H1 (cell line): Measurements from ENCODE around the gene HACD3. TPM values are rescaled to one million over a fixed set of nuclear protein-coding genes. Genes with fewer than 3 reads are reported as not detected.

Source experiments
- CTCF ChIA-PET: fragments of 300-600 bp; sonication (Branson Sonifier 250); formaldehyde crosslinking; loops from one replicate; lab custom pipeline; 2021; ENCODE audit not compliant: partially characterized antibody; lab: Charles Lee
- POLR2A ChIA-PET: fragments of 300-600 bp; sonication (Branson Sonifier 250); formaldehyde crosslinking; loops from one replicate; lab custom pipeline; 2021; ENCODE audit warnings: inconsistent platforms; ENCODE audit not compliant: partially characterized antibody; lab: Charles Lee
- DNase-seq, 2 experiments: peaks; one replicate each; pipeline versions ENCODE4 v3.0.0 to v3.0.0-alpha.2; 2010 to 2022; ENCODE audit warnings: low spot score in 2 of 2, low read depth in 1 of 2, mixed read lengths in 1 of 2
- FAIRE-seq: peaks from 2 replicates; lab custom pipeline; 2011; peaks lifted over from hg19 to GRCh38; lab: Jason Lieb, UNC
- H2AFZ ChIP-seq: 2 replicates; pipeline ENCODE4 v1.8.1; 2012; ENCODE audit warnings: low read length, inconsistent platforms
- H2AK5ac ChIP-seq: 2 replicates; pipeline ENCODE4 v1.6.1; 2013; ENCODE audit warnings: low read depth, low read length
- H2BK120ac ChIP-seq: replicated peaks from 2 replicates; pipeline ENCODE3; 2013; ENCODE audit warnings: low read depth, low read length, inconsistent platforms
- H2BK12ac ChIP-seq: 2 replicates; pipeline ENCODE4 v1.6.1; 2013; ENCODE audit warnings: low read depth, low read length
- H2BK15ac ChIP-seq: 2 replicates; pipeline ENCODE4 v1.6.1; 2013; ENCODE audit warnings: low read length
- H2BK20ac ChIP-seq: 2 replicates; pipeline ENCODE4 v1.6.1; 2013; ENCODE audit warnings: low read length
- H2BK5ac ChIP-seq: 2 replicates; pipeline ENCODE4 v1.6.1; 2013; ENCODE audit warnings: low read depth, low read length
- H3K14ac ChIP-seq: 2 replicates; pipeline ENCODE4 v1.6.1; 2013; ENCODE audit warnings: inconsistent platforms; ENCODE audit not compliant: insufficient read length
- H3K18ac ChIP-seq: 2 replicates; pipeline ENCODE4 v1.6.1; 2013; ENCODE audit warnings: low read length; ENCODE audit errors: extremely low read depth
- H3K23ac ChIP-seq: 2 replicates; pipeline ENCODE4 v1.6.1; 2013; ENCODE audit warnings: inconsistent platforms; ENCODE audit not compliant: insufficient read length
- H3K23me2 ChIP-seq: 2 replicates; pipeline ENCODE4 v1.6.1; 2013; ENCODE audit warnings: low read depth, low read length
- H3K27ac ChIP-seq: 2 replicates; pipeline ENCODE4 v1.6.1; 2011; ENCODE audit warnings: low read depth, low read length, inconsistent platforms
- H3K27me3 ChIP-seq, 4 experiments: replicated peaks in 1 of 4; 1 replicate in 1 of 4; 2 replicates in 3 of 4; pipeline versions ENCODE4 v1.6.1 to v1.8.1; 2011 to 2013; ENCODE audit warnings: low read length in 3 of 4, mild to moderate bottlenecking in 3 of 4, inconsistent platforms in 2 of 4, mixed read lengths in 2 of 4, moderate library complexity in 1 of 4; ENCODE audit not compliant: control insufficient read depth in 3 of 4, insufficient read depth in 3 of 4; ENCODE audit errors: extremely low read depth in 1 of 4
- H3K36me3 ChIP-seq, 4 experiments: 2 replicates each; pipeline versions ENCODE4 v1.6.1 to v1.8.1; 2011 to 2013; ENCODE audit warnings: mild to moderate bottlenecking in 4 of 4, low read length in 3 of 4, moderate library complexity in 2 of 4, control low read depth in 1 of 4, inconsistent platforms in 1 of 4; ENCODE audit not compliant: insufficient read depth in 4 of 4, control insufficient read depth in 2 of 4
- H3K4ac ChIP-seq: replicated peaks from 2 replicates; pipeline ENCODE3; 2013; ENCODE audit warnings: low read length, low read depth, mixed read lengths, inconsistent platforms; ENCODE audit not compliant: insufficient read length
- H3K4me1 ChIP-seq, 4 experiments: replicated peaks in 1 of 4; 1 replicate in 1 of 4; 2 replicates in 3 of 4; pipeline versions ENCODE4 v1.6.1 to v1.8.1; 2011 to 2013; ENCODE audit warnings: low read length in 3 of 4, inconsistent platforms in 2 of 4, mixed read lengths in 1 of 4; ENCODE audit not compliant: insufficient read depth in 4 of 4, control insufficient read depth in 3 of 4
- H3K4me2 ChIP-seq, 2 experiments: 2 replicates each; pipeline versions ENCODE4 v1.6.1 to v1.8.1; 2011 to 2013; ENCODE audit warnings: low read depth in 2 of 2, low read length in 2 of 2, control low read depth in 1 of 2, inconsistent platforms in 1 of 2, mild to moderate bottlenecking in 1 of 2; ENCODE audit not compliant: insufficient read depth in 1 of 2
- H3K4me3 ChIP-seq, 4 experiments: fragments of 200-600, 300-600 bp in 1 of 4; sonication (generic), shearing (Covaris generic), sonication (Bioruptor Twin) in 1 of 4; 2 replicates each; pipeline versions ENCODE4 v1.5.1 to v1.8.1; 2011 to 2016; ENCODE audit warnings: low read length in 4 of 4, low read depth in 3 of 4, control low read depth in 2 of 4, inconsistent platforms in 2 of 4, mild to moderate bottlenecking in 2 of 4, mixed read lengths in 1 of 4, moderate library complexity in 1 of 4; ENCODE audit not compliant: insufficient read depth in 2 of 4; ENCODE audit errors: extremely low read depth in 1 of 4
- H3K56ac ChIP-seq: replicated peaks from 2 replicates; pipeline ENCODE3; 2013; ENCODE audit warnings: low read depth, mild to moderate bottlenecking, mixed read lengths, low read length, inconsistent platforms; ENCODE audit not compliant: insufficient read length
- H3K79me1 ChIP-seq: 2 replicates; pipeline ENCODE4 v1.6.1; 2013; ENCODE audit warnings: low read depth, low read length, control low read depth
- H3K79me2 ChIP-seq, 2 experiments: 2 replicates each; pipeline versions ENCODE4 v1.6.1 to v1.8.1; 2012 to 2013; ENCODE audit warnings: low read length in 2 of 2, mild to moderate bottlenecking in 2 of 2, inconsistent platforms in 1 of 2; ENCODE audit not compliant: insufficient read depth in 2 of 2, control insufficient read depth in 1 of 2
- H3K9ac ChIP-seq, 4 experiments: replicated peaks in 1 of 4; 1 replicate in 1 of 4; 2 replicates in 3 of 4; pipeline versions ENCODE4 v1.6.1 to v1.8.1; 2011 to 2013; ENCODE audit warnings: low read depth in 3 of 4, low read length in 3 of 4, control low read depth in 2 of 4, mild to moderate bottlenecking in 2 of 4, moderate library complexity in 2 of 4, inconsistent platforms in 1 of 4; ENCODE audit errors: extremely low read depth in 1 of 4
- H3K9me3 ChIP-seq, 2 experiments: 2 replicates each; pipeline versions ENCODE4 v1.6.1 to v1.8.1; 2012 to 2013; ENCODE audit warnings: mild to moderate bottlenecking in 2 of 2, moderate library complexity in 2 of 2, control low read depth in 1 of 2, inconsistent platforms in 1 of 2, low read depth in 1 of 2, low read length in 1 of 2, mixed read lengths in 1 of 2; ENCODE audit not compliant: insufficient read depth in 2 of 2
- H4K20me1 ChIP-seq, 2 experiments: replicated peaks in 1 of 2; 2 replicates each; pipeline versions ENCODE3 to v1.8.1; 2011 to 2013; ENCODE audit warnings: inconsistent platforms in 2 of 2, low read length in 2 of 2, mild to moderate bottlenecking in 1 of 2; ENCODE audit not compliant: insufficient read depth in 2 of 2, control insufficient read depth in 1 of 2
- H4K5ac ChIP-seq: 2 replicates; pipeline ENCODE4 v1.6.1; 2013; ENCODE audit warnings: low read length, low read depth, mixed read lengths, inconsistent platforms; ENCODE audit not compliant: insufficient read length
- H4K8ac ChIP-seq: 2 replicates; pipeline ENCODE4 v1.8.0; 2013; ENCODE audit warnings: mild to moderate bottlenecking, moderate library complexity, low read length, inconsistent platforms; ENCODE audit not compliant: insufficient read depth; ENCODE audit errors: extremely low read depth
- H4K91ac ChIP-seq: replicated peaks from 2 replicates; pipeline ENCODE3; 2013; ENCODE audit warnings: low read length, mixed read lengths, inconsistent platforms; ENCODE audit not compliant: insufficient read length
- BACH1 ChIP-seq: IDR thresholded peaks from 2 replicates; pipeline ENCODE4 v1.6.1; 2012; ENCODE audit warnings: low read length, improper control_type of control experiment
- BRCA1 ChIP-seq: IDR thresholded peaks from 2 replicates; pipeline ENCODE4 v1.6.1; 2012; ENCODE audit warnings: low read depth, low read length, improper control_type of control experiment
- CEBPB ChIP-seq: IDR thresholded peaks from 2 replicates; pipeline ENCODE4 v1.6.1; 2012; ENCODE audit warnings: low read depth, low read length
- CREB1 ChIP-seq: IDR thresholded peaks from 2 replicates; pipeline ENCODE4 v1.6.1; 2012; ENCODE audit warnings: inconsistent platforms
- E2F6 ChIP-seq: IDR thresholded peaks from 2 replicates; pipeline ENCODE4 v1.6.1; 2012; ENCODE audit warnings: inconsistent platforms
- EP300 ChIP-seq, 2 experiments: IDR thresholded peaks; 1 replicate in 1 of 2; 2 replicates in 1 of 2; pipeline ENCODE4 v1.6.1; 2011 to 2012; ENCODE audit warnings: low read depth in 2 of 2, low read length in 2 of 2, mild to moderate bottlenecking in 2 of 2, borderline replicate concordance in 1 of 2, inconsistent platforms in 1 of 2, moderate library complexity in 1 of 2
- GTF2F1 ChIP-seq: IDR thresholded peaks from 2 replicates; pipeline ENCODE4 v1.6.1; 2012; ENCODE audit warnings: low read depth, low read length, improper control_type of control experiment, borderline replicate concordance
- MAFK ChIP-seq: IDR thresholded peaks from 2 replicates; pipeline ENCODE4 v1.6.1; 2012; ENCODE audit warnings: low read depth, mild to moderate bottlenecking, improper control_type of control experiment, low read length
- NANOG ChIP-seq: IDR thresholded peaks from 2 replicates; pipeline ENCODE4 v1.6.1; 2011; ENCODE audit warnings: low read length, low read depth, mild to moderate bottlenecking, inconsistent platforms; ENCODE audit not compliant: insufficient read depth, poor library complexity, severe bottlenecking
- RFX5 ChIP-seq: IDR thresholded peaks from 2 replicates; pipeline ENCODE4 v1.6.1; 2011; ENCODE audit warnings: low read depth, low read length, improper control_type of control experiment, borderline replicate concordance
- SP1 ChIP-seq: IDR thresholded peaks from 2 replicates; pipeline ENCODE4 v1.6.1; 2011; ENCODE audit warnings: low read depth, low read length
- SP4 ChIP-seq: IDR thresholded peaks from 2 replicates; pipeline ENCODE4 v1.6.1; 2012; ENCODE audit warnings: low read length, inconsistent platforms
- TCF12 ChIP-seq: IDR thresholded peaks from 2 replicates; pipeline ENCODE4 v1.6.1; 2011; ENCODE audit warnings: low read depth, mild to moderate bottlenecking, low read length
- WGBS, 2 experiments: shearing (Covaris generic) in 1 of 2; methylation state at CpG; one replicate each; pipeline versions ENCODE4 v1.1.6 to v1.1.7; 2013 to 2015; ENCODE audit warnings: low lambda C conversion rate in 2 of 2, mixed read lengths in 2 of 2, inconsistent platforms in 1 of 2, low coverage in 1 of 2, missing lambda C conversion rate in 1 of 2; ENCODE audit not compliant: insufficient replicate concordance in 2 of 2, insufficient coverage in 1 of 2, insufficient read length in 1 of 2; ENCODE audit errors: extremely low coverage in 1 of 2, missing lambda C conversion rate in 1 of 2; 5-methylcytosine and 5-hydroxymethylcytosine counted together
- polyA plus RNA-seq, 7 experiments: library from polyadenylated mRNA; depleted of rRNA in 3 of 7; stranded (reverse) in 5 of 7; unstranded in 2 of 7; fragments of >200 nt in 5 of 7; fragments of 200-250 nt in 2 of 7; gene quantifications; 1 replicate in 5 of 7; 2 replicates in 1 of 7; 4 replicates in 1 of 7; pipeline versions ENCODE4 v1.2.1 to v1.2.3, GENCODE V29; 2011 to 2013; ENCODE audit warnings: missing spikeins in 2 of 7, mixed read lengths in 2 of 7
- total RNA-seq: library from RNA; stranded (reverse); fragmentation: NEBNext Ultra II Directional; extraction: Animal tissue kit (Norgen Biotek cat#: 25700); gene quantifications from 2 replicates; pipeline ENCODE4 v1.2.1, GENCODE V29; 2021

The HACD3 gene
- total and polyA plus RNA-seq, 2 of the 8 experiments (the other 6 are each of a cell fraction or from before 2014, with no cell fraction given), result 78.8 to 120 TPM

- ChIA-PET CTCF (interaction anchor here (1.5 to 2.2 kb wide), 2 partner anchors 8 to 36 kb away, joined by 6 to 7 read pairs; no protein-coding TSS in a partner anchor), POLR2A (no interaction called here)
- H3K27ac ChIP-seq, result no peak overlapping the region
- no peak overlapping the region; the same call in 1 of the 2 replicates for H2BK12ac ChIP-seq
- H4K91ac ChIP-seq, result no peak overlapping the region
- no peaks in the 10 kb centered on the region for H3K9me3 ChIP-seq
- H3K4me2 ChIP-seq, result peak overlapping the region; percentile 17 to 34; a peak in 1 of 4 replicates
- no peak overlapping the region for H4K8ac ChIP-seq
- no peak overlapping the region for H2BK20ac ChIP-seq
- H3K79me2 ChIP-seq, result peaks cover 6 to 65% of the 10 kb centered on the region in 2 experiments
- H3K4me3 ChIP-seq, result no peak overlapping the region
- H3K14ac ChIP-seq, result no peak overlapping the region
- no peak overlapping the region for H2BK5ac ChIP-seq
- peaks cover 0 to 2% (median 0%) of the 10 kb centered on the region in 4 experiments; a peak in 1 of 7 replicates for H3K4me1 ChIP-seq
- no peaks in the 10 kb centered on the region for H3K27me3 ChIP-seq
- H2AK5ac ChIP-seq, result no peak overlapping the region
- H2BK15ac ChIP-seq, result no peak overlapping the region
- H3K18ac ChIP-seq, result no peak overlapping the region
- TF ChIP-seq TCF12 (peak; percentile 74; the same call in 1 of the 2 replicates), BACH1 (no peak), SP4 (no peak), E2F6 (no peak), CREB1 (no peak), SP1 (no peak), GTF2F1 (no peak), NANOG (no peak), CEBPB (peak; percentile 75), EP300 (IDR thresholded peaks at IDR 0.05; ENCODE audit: borderline replicate concordance in 1 of 2, low read depth in 2 of 2, low read length in 2 of 2) (no peak), RFX5 (no peak), MAFK (no peak), BRCA1 (no peak)
- H3K23ac ChIP-seq, result no peak overlapping the region
- H3K79me1 ChIP-seq, result peaks cover 7% of the 10 kb centered on the region
- H2AFZ ChIP-seq, result no peak overlapping the region
- no peak overlapping the region for H3K9ac ChIP-seq
- DNase-seq (no peak), FAIRE-seq (no peak)
- no peak overlapping the region for H2BK120ac ChIP-seq
- WGBS, 2 experiments, result 75% methylated on average over 3 of the region's 3 CpGs; no CpG with 5 or more reads in 1 of the 2 experiments
- H3K4ac ChIP-seq, result no peak overlapping the region
- no peak overlapping the region for H3K56ac ChIP-seq
- H3K23me2 ChIP-seq, result no peaks in the 10 kb centered on the region
- H3K36me3 ChIP-seq, result peaks cover 3 to 18% (median 11%) of the 10 kb centered on the region in 4 experiments; a peak in 7 of 8 replicates
- H4K5ac ChIP-seq, result no peak overlapping the region
- peaks cover 18 to 22% of the 10 kb centered on the region in 2 experiments for H4K20me1 ChIP-seq
Observed at GRCh38 chr15:65550681-65551098, 20.4 kb downstream of the HACD3 start.
